ENCODE data around the gene TUT1.

DNA sequence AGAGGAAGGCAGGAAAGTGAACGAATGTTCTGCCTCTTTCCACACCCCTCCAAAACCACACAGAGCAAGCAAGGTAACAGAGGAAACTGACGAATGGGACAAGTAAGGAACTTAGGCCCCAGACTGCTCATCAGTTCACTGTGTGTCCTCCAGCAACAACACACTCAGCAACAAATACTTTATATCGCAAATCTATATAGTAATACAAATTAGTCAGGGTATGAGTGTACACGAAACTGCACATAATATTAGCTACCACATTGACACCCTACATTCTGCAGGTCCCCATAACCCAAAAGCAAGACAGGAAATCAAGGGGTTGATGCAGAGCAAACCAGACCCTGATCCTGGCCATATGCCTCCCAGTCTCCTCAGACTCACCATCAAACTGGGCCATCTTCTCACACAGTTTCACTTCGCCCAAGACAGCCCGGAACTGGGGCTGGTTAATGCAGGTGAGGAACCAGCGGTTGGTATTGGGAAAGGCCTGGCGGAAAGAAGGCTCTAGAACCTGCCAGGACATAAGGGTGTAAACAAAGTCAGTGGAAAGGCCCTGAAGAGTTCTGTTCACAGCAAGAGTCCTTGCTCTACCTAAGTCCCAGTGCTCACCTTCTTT, 24.2 kb downstream of the TUT1 start:
- no peak for TF ChIP-seq CTCF (conservative IDR thresholded peaks at IDR 0.05; ENCODE audit: low read depth in 2 of 2)
- no peak for TF ChIP-seq EZH2 (IDR thresholded peaks at IDR 0.05; ENCODE audit: low read depth, unreplicated experiment)
- no peak for TF ChIP-seq ZNF114 (CRISPR knock-in tag; IDR thresholded peaks at IDR 0.05)
- no peak for TF ChIP-seq POLR2AphosphoS5 (IDR thresholded peaks at IDR 0.05; ENCODE audit: low read depth)

All from GM23338 (cell line).